ENCODE results near the gene TMEM151B. TPM values are rescaled to one million over a fixed set of nuclear protein-coding genes. Genes with fewer than 3 reads are reported as not detected.
"Not testable (repeated sequence)": the region's sequence is repeated elsewhere in the genome, so short reads cannot be mapped to it uniquely, and the experiment has no call there.

TMEM151B gene
- total and polyA plus RNA-seq, 10 donors: 0.03 to 0.17 (median 0.11) TPM; not detected in 7

DNA sequence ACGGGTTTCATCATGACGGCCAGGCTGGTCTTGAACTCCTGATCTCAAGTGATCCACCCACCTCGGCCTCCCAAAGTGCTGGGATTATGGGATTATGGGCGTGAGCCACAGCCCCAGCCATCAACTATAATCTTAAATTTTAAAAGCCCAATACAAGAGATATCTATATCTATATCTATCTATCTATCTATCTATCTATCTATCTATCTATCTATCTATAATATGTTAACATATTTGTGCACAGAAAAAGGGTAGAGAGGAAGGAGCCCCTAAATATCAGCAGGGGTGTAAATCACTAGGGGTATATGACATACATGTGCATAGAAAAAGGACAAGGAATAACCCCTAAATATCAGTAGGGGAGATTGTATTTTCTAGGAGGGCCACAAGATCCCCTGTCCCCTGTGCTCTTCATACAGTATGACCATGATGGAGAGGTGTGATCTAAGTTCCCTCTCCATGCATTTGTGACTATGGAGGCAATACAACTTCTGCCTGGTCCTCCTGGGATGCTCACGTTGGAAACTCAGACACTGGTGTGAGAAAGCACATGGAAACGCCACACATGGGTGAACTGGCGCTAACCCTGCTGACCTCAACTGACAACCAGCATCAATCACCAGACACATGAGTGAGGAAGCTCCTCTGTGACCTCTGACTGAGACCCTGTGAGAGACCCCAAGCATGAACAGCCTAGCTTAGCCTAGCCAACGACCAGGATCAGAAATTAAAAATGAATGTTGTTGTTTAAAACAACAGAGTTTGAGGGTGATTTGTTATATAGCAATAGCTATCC lies 71.0 kb downstream of the TMEM151B start:
- intact Hi-C loops (cut with DNase I; ENCODE audit: low total_unique reads): no loop called here
- H3K36me3 ChIP-seq: no peaks in the 10 kb centered on the region
- no peak for DNase-seq
- 57 to 80% (median 66%) methylated on average over 8 of the region's 8 CpGs for WGBS, 5 donors
- H3K27ac ChIP-seq: no peak overlapping the region
- peaks cover 0 to 10% (median 6%) of the 10 kb centered on the region in 6 donors for H3K4me1 ChIP-seq
- TF ChIP-seq POLR2A (IDR thresholded peaks at IDR 0.05): no peak
- no peak for TF ChIP-seq POLR2AphosphoS5 (IDR thresholded peaks at IDR 0.05)
- TF ChIP-seq CTCF (IDR thresholded peaks at IDR 0.05 in 8 of 11, conservative IDR thresholded peaks at IDR 0.05 in 3 of 11): no peak
- H3K4me3 ChIP-seq: no peak overlapping the region
- peaks cover 0 to 53% (median 37%) of the 10 kb centered on the region in 7 donors for H3K27me3 ChIP-seq (replicated peaks in 1 of 7)
- no peaks in the 10 kb centered on the region for H3K9me3 ChIP-seq

DNA sequence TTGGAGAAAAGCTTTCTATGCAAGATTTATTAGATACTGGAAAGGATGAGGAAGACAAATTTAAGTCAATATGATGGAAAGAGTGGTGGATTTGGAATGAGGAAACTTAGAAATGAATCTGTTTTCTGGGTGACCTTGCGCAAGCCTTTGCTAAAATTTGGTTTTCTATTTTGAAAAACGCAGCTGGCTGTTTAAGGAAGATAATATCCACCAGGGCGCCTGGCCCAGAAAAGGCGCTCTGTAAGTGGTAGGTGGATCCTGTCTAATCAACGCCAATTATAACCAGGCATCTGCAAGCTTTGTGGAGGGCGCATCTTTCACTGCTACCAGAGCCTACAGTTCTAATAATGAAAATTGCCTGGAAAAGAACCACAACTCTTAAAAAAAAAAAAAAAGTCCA lies 71.8 kb downstream of the TMEM151B start:
- Histone ChIP-seq H3K27ac (no peak overlapping the region), H3K4me1 (peaks cover 0 to 10% (median 6%) of the 10 kb centered on the region in 6 donors), H3K4me3 (no peak overlapping the region), H3K27me3 (replicated peaks in 1 of 7) (peaks cover 0 to 55% (median 37%) of the 10 kb centered on the region in 7 donors), H3K36me3 (no peaks in the 10 kb centered on the region), H3K9me3 (no peaks in the 10 kb centered on the region)
- TF ChIP-seq CTCF (IDR thresholded peaks at IDR 0.05 in 8 of 11, conservative IDR thresholded peaks at IDR 0.05 in 3 of 11): no peak
- no peak for TF ChIP-seq POLR2AphosphoS5 (IDR thresholded peaks at IDR 0.05)
- no peak for TF ChIP-seq POLR2A (IDR thresholded peaks at IDR 0.05)
- no peak for DNase-seq
- intact Hi-C loops (cut with DNase I; ENCODE audit: low total_unique reads): no loop called here
- WGBS, 5 donors: 18 to 33% (median 21%) methylated on average over 6 of the region's 6 CpGs

GRCh38 chr6:44342489-44342888 lies 72.2 kb downstream of the TMEM151B start, which contains the start of gene SPATS1:
Gene SPATS1, plus strand, starts transcription at chr6:44342650. Its CDS starts 446 bp downstream, at chr6:44343096.
- Histone ChIP-seq H3K27ac (no peak within 1 kb of the TSS), H3K36me3 (no peaks in the 10 kb centered on the region), H3K9me3 (no peaks in the 10 kb centered on the region), H3K4me3 (peak within 1 kb of the TSS in 1 of 8 donors; percentile 33), H3K27me3 (replicated peaks in 1 of 7) (peaks cover 0 to 55% (median 37%) of the 10 kb centered on the region in 7 donors), H3K4me1 (peaks cover 0 to 10% (median 6%) of the 10 kb centered on the region in 6 donors)
- intact Hi-C loops (cut with DNase I; ENCODE audit: low total_unique reads): no loop called here
- peak; percentile 72 for DNase-seq
- 3 to 7% (median 5%) methylated on average over 25 to 31 of the region's 31 CpGs for WGBS, 5 donors
- TF ChIP-seq POLR2A (IDR thresholded peaks at IDR 0.05) (no peak), CTCF (IDR thresholded peaks at IDR 0.05 in 8 of 11, conservative IDR thresholded peaks at IDR 0.05 in 3 of 11) (no peak), POLR2AphosphoS5 (IDR thresholded peaks at IDR 0.05) (no peak)

- H3K27ac ChIP-seq; H3K4me3 ChIP-seq; DNase-seq; intact Hi-C loops (cut with DNase I; ENCODE audit: low total_unique reads); H3K9me3 ChIP-seq; H3K36me3 ChIP-seq: not testable (repeated sequence)
- WGBS, 5 donors: 79 to 87% (median 83%) methylated on average over 4 of the region's 4 CpGs
- peaks cover 0 to 44% (median 31%) of the 10 kb centered on the region in 7 donors for H3K27me3 ChIP-seq (replicated peaks in 1 of 7)
- peaks cover 0 to 10% (median 6%) of the 10 kb centered on the region in 6 donors for H3K4me1 ChIP-seq
Measured at GRCh38 chr6:44346818-44347217, 76.6 kb downstream of the TMEM151B start.

Data from spleen (tissue), 11 donors.